ENCODE data around the gene NOTUM. TPM values are rescaled to one million over a fixed set of nuclear protein-coding genes. Genes with fewer than 3 reads are reported as not detected.

NOTUM gene
- total and polyA plus RNA-seq, 2 experiments from 2014 or later = 4.2 to 7.4 TPM

DNA sequence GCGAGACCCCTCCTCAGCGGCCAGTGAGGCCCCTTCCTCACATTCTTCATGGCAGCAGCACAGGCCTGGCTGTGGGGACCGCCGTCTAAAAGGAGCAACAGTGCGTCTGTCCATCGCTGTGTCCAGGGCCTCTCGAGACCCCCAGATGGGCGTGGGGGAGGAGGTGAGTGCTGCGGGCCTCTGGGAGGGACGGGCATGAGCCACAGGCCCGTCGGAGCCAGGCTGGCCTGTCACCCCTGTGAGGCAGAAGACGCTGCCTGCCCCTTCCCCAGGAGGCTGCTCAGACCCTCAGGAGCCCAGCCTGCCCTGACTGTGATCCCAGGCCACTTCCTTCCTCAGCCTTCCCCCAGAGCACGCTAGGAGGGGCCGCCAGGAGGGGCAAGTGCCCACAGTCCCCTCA, 21.8 kb downstream of the NOTUM start:
- Histone ChIP-seq H3K27me3 (no peaks in the 10 kb centered on the region), H3K4me3 (no peak overlapping the region), H3K9me3 (ENCODE audit: low read depth) (no peaks in the 10 kb centered on the region), H3K36me3 (no peaks in the 10 kb centered on the region), H3K4me1 (ENCODE audit: low read depth) (peaks cover 46% of the 10 kb centered on the region), H3K27ac (peak overlapping the region; percentile 80)
- DNase-seq (ENCODE audit: low read depth in 1 of 2, low spot score in 1 of 2) = no peak
- TF ChIP-seq, protein P1, sequence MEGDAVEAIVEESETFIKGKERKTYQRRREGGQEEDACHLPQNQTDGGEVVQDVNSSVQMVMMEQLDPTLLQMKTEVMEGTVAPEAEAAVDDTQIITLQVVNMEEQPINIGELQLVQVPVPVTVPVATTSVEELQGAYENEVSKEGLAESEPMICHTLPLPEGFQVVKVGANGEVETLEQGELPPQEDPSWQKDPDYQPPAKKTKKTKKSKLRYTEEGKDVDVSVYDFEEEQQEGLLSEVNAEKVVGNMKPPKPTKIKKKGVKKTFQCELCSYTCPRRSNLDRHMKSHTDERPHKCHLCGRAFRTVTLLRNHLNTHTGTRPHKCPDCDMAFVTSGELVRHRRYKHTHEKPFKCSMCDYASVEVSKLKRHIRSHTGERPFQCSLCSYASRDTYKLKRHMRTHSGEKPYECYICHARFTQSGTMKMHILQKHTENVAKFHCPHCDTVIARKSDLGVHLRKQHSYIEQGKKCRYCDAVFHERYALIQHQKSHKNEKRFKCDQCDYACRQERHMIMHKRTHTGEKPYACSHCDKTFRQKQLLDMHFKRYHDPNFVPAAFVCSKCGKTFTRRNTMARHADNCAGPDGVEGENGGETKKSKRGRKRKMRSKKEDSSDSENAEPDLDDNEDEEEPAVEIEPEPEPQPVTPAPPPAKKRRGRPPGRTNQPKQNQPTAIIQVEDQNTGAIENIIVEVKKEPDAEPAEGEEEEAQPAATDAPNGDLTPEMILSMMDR (IDR thresholded peaks at IDR 0.05; ENCODE audit: low read depth, low read length) = no peak

DNA sequence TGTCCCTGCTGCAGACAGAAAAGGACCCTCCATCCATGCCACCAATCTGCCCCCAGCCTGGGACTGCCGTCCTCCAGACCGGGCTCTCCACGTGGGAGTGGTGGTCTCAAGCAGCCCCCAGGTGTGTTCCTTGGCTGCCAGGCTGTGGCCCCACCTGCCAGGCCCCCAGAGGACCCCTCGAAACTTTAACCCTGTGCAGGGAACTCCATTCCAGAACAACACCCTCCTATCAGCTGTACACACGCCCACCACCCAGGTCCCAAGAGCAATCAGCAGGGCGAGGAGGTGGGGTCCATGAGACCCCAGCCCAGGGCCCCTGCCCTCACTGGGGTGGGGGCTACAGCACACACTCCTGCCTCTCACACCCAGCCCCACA, 25.3 kb downstream of the NOTUM start:
- Histone ChIP-seq H3K27ac (no peak overlapping the region), H3K4me1 (ENCODE audit: low read depth) (peaks cover 25% of the 10 kb centered on the region), H3K9me3 (ENCODE audit: low read depth) (no peaks in the 10 kb centered on the region), H3K36me3 (no peaks in the 10 kb centered on the region), H3K27me3 (no peaks in the 10 kb centered on the region), H3K4me3 (no peak overlapping the region)
- no peak for DNase-seq (ENCODE audit: low read depth in 1 of 2, low spot score in 1 of 2)
- TF ChIP-seq, protein P1 (IDR thresholded peaks at IDR 0.05; ENCODE audit: low read depth, low read length) = no peak

DNA sequence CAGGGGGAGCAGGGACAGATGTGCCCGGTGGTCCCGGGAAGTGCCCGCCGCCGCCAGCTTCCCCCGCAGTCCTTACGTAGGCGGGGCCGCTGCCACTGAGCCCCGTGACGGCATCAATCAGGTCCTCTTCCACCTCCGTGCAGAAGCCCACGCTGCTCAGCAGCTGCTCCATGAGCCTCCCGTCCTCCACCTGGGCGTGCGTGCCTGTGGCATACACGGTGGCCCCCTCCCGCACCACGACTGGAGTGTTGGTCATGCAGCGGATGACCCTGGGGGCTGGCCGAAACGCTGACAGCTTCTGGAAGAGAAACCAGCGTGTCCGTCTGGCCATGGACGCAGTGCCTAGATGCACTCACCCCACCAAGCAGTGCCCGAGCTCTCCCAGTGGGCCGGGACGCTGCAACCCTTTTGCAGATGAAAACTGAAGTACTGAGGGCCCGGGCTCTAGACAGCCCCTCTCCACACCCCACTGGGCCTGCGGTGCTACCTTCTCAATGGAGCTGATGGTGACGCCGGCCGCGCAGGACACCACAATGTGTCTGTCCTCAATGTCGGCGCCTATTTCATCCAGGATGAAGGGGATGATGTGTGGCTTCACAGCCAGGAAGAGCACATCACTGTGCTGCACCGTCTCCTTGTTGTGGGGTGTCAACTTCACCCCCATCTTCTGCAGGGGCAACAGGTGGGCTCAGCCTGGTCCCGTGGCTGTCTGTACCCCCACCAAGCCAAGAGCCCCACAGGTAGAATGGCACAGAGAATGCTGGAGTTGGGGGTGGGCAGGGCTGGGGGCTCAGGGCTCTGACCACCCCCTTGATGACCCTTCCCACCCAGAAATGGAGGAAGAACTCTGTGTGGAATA, 25.9 kb downstream of the NOTUM start:
- Histone ChIP-seq H3K4me3 (no peak overlapping the region), H3K36me3 (no peaks in the 10 kb centered on the region), H3K27ac (no peak overlapping the region), H3K9me3 (ENCODE audit: low read depth) (no peaks in the 10 kb centered on the region), H3K27me3 (no peaks in the 10 kb centered on the region), H3K4me1 (ENCODE audit: low read depth) (peaks cover 20% of the 10 kb centered on the region)
- DNase-seq (ENCODE audit: low read depth in 1 of 2, low spot score in 1 of 2) = no peak
- TF ChIP-seq, protein P1 (IDR thresholded peaks at IDR 0.05; ENCODE audit: low read depth, low read length) = no peak

GRCh38 chr17:81934098-81934757, 26.8 kb downstream of the NOTUM start:
- Histone ChIP-seq H3K27me3 (no peaks in the 10 kb centered on the region), H3K4me3 (no peak overlapping the region), H3K27ac (no peak overlapping the region), H3K4me1 (ENCODE audit: low read depth) (peaks cover 11% of the 10 kb centered on the region), H3K36me3 (no peaks in the 10 kb centered on the region), H3K9me3 (ENCODE audit: low read depth) (no peaks in the 10 kb centered on the region)
- no peak for DNase-seq (ENCODE audit: low read depth in 1 of 2, low spot score in 1 of 2)
- TF ChIP-seq, protein P1 (IDR thresholded peaks at IDR 0.05; ENCODE audit: low read depth, low read length) = no peak

- no peaks in the 10 kb centered on the region for H3K27me3 ChIP-seq
- no peaks in the 10 kb centered on the region for H3K36me3 ChIP-seq
- no peaks in the 10 kb centered on the region for H3K9me3 ChIP-seq (ENCODE audit: low read depth)
- no peak overlapping the region for H3K27ac ChIP-seq
- peaks cover 10% of the 10 kb centered on the region for H3K4me1 ChIP-seq (ENCODE audit: low read depth)
- H3K4me3 ChIP-seq = no peak overlapping the region
- TF ChIP-seq, protein P1 (IDR thresholded peaks at IDR 0.05; ENCODE audit: low read depth, low read length) = no peak
- no peak for DNase-seq (ENCODE audit: low read depth in 1 of 2, low spot score in 1 of 2)
Measured at GRCh38 chr17:81933178-81933699, 27.7 kb downstream of the NOTUM start.

Measured in cardiac muscle cell (in vitro differentiated cells and primary cell).